KOPT-K1 (cell line): ENCODE measurements around the gene SDK1.

Experiments
- H3K27ac ChIP-seq: fragments of 200-600 bp; sonication (generic); 2 replicates; pipeline ENCODE4 v1.5.1; 2016; ENCODE audit warnings: antibody characterized with exemption, mild to moderate bottlenecking, low read depth, low read length; ENCODE audit not compliant: poor library complexity, severe bottlenecking
- H3K36me3 ChIP-seq: fragments of 200-600 bp; sonication (generic); 2 replicates; pipeline ENCODE4 v1.5.1; 2017; ENCODE audit warnings: antibody characterized with exemption, mild to moderate bottlenecking, low read length, moderate library complexity; ENCODE audit not compliant: insufficient read depth
- H3K9me3 ChIP-seq: fragments of 200-600 bp; sonication (generic); 2 replicates; pipeline ENCODE4 v1.5.1; 2017; ENCODE audit warnings: antibody characterized with exemption, low read length, mild to moderate bottlenecking; ENCODE audit not compliant: insufficient read depth, poor library complexity, severe bottlenecking

Gene SDK1

DNA sequence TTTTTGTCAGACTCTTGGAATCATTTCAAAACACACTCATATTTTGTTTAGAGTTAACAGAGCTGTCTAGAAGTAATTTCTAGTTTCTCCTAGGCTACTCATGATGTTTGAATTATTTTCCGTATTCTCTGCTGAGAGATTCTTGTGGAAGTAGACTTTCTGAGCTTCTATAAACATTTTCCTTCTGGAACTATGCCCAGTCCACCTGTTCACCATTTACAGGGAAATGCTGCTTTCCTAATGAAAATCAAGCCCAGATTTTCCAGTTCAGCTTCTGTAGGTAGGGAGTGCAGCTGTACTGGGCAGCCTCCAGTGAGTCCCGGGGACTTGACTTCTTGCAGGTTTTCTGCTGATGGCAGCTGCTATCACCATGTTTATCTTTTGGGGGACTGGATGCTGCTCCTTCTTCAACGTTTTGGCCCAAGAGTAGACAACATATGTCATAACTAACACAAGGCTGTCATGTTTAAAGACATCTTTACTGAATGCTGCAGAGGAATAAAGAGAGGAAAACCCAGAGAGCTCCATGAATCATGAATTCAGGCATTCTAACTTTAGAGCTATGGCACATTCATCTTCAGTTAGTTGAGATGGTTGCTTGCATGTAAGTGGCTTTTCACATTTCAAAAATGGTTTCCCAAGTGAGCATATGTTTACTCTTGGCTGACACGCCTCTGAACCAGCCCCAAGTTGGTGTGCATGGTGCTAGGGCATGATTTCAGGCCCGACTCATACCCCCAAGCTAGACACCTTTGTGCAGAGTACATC lies 85.6 kb downstream of the SDK1 start:
- Histone ChIP-seq H3K9me3 (no peaks in the 10 kb centered on the region), H3K36me3 (no peaks in the 10 kb centered on the region), H3K27ac (no peak overlapping the region)

DNA sequence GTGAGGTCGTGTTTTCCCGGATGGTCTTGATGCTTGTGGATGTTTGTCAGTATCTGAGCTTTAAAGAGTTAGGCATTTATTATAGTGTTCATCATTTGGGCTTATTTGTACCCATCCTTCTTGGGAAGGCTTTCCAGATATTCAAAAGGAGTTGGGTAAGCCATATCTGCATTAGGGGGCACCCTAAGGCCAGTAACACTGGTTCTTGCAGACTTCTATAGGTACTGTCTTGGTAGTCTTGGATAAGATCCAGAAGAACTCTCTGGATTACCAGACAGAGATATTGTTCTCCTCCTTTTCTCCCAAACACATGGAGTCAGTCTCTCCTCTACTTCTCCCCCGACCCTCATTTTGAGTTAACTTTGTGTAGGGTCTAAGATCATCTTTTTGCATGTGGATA lies 92.8 kb downstream of the SDK1 start:
- peaks cover 15% of the 10 kb centered on the region for H3K9me3 ChIP-seq
- H3K36me3 ChIP-seq: no peaks in the 10 kb centered on the region

DNA sequence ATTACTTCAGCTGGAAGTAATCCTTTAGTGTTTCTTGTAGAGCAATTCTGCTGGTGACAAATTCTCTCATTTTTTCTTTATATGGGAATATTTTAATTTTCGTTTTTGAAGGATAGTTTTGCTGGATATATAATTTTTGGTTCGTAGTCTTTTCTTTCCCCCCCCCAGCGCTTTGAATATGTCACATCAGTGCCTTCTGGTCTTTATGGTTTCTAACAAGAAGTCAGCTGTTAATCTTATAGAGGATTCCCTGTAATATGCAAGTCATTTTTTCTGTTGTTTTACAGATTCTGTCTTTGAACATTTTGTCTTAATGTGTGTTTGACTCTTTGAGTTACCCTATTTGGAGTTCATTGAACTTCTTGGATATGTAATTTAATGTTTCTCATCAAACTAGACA lies 96.3 kb downstream of the SDK1 start:
- Histone ChIP-seq H3K27ac (no peak overlapping the region), H3K9me3 (peaks cover 15% of the 10 kb centered on the region), H3K36me3 (no peaks in the 10 kb centered on the region)

More for the DNA sequence above, 92.8 kb downstream of the SDK1 start:
- H3K27ac ChIP-seq: no peak overlapping the region

DNA sequence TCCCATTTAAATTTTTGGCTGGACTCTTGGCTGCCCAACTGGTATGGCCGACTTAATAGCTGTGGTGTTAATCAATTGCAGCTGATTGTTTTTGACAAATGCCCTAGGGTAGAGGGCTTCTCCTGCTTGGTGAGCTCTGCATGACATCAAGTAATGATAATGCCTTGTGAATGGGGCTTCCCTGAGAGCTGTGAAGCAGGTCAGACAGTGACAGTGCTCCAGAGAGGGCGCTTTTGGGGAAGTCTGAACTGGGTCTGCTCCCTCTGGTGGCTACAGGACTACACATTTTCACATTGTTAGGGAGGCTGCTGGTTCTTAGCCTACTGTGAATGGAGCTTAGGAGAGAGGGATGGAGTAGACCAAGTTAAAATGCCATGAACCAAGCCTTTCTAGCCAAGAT lies 98.8 kb downstream of the SDK1 start:
- Histone ChIP-seq H3K9me3 (peaks cover 15% of the 10 kb centered on the region), H3K27ac (no peak overlapping the region), H3K36me3 (no peaks in the 10 kb centered on the region)

DNA sequence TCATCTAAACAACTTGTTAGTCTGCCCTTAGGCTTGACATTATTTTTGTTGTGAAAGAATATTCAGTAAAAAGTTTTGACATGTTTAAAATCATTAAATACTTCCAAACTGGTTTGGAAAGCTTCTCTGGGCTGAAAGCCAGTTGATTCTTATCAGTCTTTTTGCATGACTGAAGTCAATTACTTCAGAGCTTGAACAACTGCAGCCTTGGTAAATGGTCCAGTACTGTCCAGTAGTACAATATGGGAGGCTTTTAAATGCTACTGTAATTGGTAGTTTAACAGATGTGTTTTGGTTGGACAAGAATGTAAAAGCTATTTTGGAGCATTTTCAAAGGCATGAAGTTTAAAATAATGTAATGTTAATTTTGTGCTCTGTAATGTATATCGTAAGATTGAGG lies 103.4 kb downstream of the SDK1 start:
- Histone ChIP-seq H3K27ac (no peak overlapping the region), H3K9me3 (no peaks in the 10 kb centered on the region), H3K36me3 (no peaks in the 10 kb centered on the region)

DNA sequence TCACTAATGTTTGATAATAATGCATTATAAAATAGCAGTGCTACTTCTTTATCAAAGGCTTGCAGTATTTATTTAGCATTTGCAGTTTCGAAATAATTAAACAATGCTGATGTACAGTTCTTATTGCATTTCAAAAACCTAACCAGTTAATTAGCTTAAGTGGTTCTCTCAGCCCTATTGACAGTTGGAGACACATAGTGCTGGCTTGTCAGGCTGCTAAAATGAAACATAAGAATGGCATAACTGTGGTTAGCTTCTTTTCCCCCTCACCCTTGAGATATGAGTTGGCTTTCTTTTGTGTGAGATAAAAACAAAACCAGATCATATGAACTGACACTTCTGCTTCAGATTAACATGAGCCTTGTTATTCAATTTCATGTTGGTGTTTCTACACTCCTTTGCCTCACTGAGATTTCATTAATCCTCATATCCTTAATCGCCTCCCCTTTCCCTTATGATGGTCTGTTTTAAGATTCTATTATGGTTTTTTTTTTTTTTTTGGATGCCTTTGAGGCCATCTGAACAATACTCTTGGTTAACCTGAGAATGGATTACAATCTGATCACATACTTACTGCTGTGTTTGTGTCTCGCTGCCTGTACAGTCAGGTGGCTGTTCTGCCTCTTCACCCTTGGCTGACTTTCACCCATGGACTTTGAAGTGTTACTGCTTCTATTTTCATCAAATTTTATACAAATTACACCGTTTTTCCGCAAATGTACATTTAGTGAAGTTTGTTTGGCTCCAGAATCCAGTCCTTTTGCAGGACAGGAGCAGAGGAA lies 108.0 kb downstream of the SDK1 start:
- Histone ChIP-seq H3K27ac (no peak overlapping the region), H3K36me3 (no peaks in the 10 kb centered on the region), H3K9me3 (no peaks in the 10 kb centered on the region)

DNA sequence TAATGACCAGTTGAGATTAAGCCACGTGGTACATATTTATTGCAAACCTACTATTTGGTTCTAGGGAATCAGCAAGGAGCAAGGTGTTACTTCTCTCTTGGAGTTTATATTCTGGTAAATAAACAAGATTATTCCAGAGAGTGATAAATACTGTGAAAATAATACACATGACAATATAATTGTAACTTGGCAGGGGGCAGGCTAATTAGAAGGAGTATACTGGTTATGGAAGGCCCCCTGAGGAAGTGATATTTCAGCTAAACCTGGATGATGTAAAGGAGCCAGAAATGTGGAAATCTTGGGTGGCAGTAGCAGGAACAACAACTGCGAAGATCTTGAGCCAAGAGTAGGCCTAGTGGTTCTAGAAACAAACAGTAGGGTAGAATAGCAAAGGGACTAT lies 111.8 kb downstream of the SDK1 start:
- H3K27ac ChIP-seq: no peak overlapping the region
- H3K36me3 ChIP-seq: no peaks in the 10 kb centered on the region
- H3K9me3 ChIP-seq: no peaks in the 10 kb centered on the region

DNA sequence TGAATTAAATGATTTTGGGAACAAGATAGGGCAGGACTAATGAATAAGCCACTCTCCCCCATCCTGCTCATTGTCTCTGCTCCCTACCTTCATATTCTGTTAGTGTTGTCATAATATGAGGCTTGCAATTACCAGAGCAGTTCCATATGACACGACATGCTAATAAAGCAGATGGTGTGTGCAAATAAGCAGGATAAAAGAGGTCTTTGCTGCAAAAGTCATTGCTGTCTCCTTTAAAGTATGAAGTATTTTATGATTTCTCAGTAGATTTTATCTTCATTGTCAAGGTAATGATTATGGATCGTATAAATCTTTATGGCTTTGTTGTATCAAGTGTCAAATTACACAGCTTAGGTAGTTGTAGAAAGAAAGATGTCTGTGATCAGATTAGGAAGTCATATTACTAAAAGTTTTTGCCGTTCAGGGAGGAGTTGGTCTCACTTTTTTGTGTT lies 114.8 kb downstream of the SDK1 start:
- Histone ChIP-seq H3K27ac (no peak overlapping the region), H3K9me3 (peaks cover 4% of the 10 kb centered on the region), H3K36me3 (no peaks in the 10 kb centered on the region)

DNA sequence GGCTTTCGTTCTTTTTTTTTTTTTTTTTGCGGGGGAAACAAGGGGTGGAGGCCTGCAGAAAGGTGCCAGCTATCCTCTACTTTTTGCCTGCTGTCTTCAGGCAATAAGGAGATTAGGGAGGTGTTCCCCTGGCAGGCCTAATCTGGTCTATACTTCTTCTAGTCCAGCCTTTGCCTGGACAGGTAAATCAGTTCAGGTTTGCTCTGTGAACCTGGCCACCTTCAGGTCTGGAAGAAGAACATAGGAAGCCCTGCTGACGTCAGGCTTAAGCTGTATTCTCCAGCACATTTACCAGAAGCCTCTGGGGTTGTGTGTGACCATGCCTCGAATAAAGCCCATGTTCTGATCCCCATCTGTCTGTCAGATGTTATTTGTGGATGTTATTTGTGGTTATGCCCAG lies 115.4 kb downstream of the SDK1 start:
- Histone ChIP-seq H3K9me3 (peaks cover 8% of the 10 kb centered on the region), H3K27ac (no peak overlapping the region), H3K36me3 (no peaks in the 10 kb centered on the region)

DNA sequence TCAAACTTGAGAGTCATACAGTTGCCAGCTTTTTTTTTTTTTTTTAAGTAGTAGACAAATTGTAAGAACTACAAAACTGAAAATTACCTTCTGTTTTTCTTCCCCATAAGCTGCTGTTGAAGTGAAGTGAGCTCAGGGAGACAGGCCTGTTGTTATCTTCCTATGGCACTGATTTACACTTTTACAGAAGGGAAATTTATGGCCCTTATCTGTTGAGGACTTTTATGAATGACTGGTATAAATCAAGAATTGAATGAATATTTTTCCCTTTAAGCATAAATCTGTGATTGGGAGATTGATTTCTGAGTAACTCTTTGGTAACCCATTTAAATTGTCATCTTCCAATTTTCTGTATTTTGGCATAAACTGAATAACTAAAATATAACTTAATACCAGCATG lies 124.0 kb downstream of the SDK1 start:
- H3K27ac ChIP-seq: no peak overlapping the region
- H3K36me3 ChIP-seq: no peaks in the 10 kb centered on the region
- H3K9me3 ChIP-seq: peaks cover 15% of the 10 kb centered on the region

DNA sequence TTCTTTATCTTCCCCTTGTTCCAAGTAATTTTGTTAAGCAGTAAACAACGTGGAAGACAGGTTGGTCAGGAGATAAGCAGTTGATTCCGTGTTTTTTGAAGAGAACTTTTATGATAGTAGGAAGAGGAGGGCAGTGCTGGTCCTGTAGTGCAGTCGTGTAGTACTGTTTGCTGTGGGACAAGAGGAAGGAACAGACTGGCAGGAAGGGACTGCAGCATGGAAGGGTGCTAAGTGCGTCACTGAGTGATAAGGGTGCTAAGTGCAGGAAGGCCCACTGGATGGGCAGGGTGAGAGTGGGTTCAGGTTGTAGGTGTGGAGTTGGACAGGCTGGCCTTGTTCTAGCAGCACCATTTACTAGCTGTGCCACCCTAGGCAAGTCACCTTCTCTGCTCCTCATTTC lies 125.0 kb downstream of the SDK1 start:
- Histone ChIP-seq H3K27ac (no peak overlapping the region), H3K9me3 (peaks cover 15% of the 10 kb centered on the region), H3K36me3 (no peaks in the 10 kb centered on the region)

DNA sequence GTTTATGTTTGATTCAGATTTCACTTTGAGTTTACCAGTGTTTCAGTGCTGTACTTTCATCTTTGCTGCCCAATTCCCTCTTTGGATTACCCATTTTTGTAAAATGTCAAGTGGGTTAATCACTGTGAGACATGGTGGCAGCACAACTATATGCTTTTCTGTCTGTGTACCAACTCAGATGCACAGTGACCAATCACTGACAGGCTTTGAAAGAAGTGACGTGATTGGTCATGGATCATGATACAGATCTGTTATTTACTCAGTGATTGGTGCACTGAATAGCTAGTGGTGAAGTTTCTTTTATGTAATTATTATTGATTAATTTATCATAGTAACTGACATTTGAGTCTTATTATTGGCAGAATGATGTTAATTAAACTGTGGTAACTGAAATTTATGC lies 126.9 kb downstream of the SDK1 start:
- Histone ChIP-seq H3K9me3 (no peaks in the 10 kb centered on the region), H3K36me3 (no peaks in the 10 kb centered on the region), H3K27ac (no peak overlapping the region)

DNA sequence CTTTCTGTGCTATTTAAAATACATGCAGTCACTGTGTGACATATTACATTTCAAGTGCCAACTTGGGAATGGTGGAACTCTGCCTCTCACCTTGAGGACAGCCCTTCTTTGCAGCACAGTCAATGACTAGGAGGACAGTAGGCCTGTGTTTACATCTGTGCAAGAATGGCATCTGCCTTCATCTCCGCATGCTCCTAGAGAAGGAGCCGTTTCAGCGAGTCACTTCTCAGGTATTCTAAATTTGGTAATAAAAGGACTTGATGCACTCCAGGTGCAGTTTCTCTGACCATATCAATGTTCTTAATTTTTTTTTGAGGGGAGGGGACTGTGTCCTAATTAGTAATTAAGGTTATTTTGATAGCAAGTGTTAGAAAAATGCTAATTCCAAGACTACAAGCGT lies 128.9 kb downstream of the SDK1 start:
- Histone ChIP-seq H3K27ac (no peak overlapping the region), H3K9me3 (no peaks in the 10 kb centered on the region), H3K36me3 (no peaks in the 10 kb centered on the region)

DNA sequence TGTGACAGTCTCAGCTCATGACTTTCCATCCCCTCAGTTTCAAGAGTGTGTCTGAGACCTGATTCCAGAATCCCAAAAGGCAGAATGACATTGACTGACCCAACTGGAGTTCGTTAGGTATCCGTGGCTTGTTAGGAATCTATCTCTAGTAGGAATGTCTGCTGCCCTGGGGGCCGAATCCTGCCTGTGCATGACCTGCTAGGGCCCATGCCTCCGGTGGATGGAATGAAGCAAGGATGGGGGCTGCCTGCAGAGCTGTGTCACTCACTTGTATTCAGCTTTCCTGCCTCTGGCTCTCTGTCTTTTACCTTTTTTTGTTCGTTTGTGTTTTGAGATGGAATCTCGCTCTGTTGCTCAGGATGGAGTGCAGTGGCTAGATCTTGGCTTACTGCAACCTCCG lies 129.5 kb downstream of the SDK1 start:
- Histone ChIP-seq H3K36me3 (no peaks in the 10 kb centered on the region), H3K27ac (no peak overlapping the region), H3K9me3 (no peaks in the 10 kb centered on the region)

DNA sequence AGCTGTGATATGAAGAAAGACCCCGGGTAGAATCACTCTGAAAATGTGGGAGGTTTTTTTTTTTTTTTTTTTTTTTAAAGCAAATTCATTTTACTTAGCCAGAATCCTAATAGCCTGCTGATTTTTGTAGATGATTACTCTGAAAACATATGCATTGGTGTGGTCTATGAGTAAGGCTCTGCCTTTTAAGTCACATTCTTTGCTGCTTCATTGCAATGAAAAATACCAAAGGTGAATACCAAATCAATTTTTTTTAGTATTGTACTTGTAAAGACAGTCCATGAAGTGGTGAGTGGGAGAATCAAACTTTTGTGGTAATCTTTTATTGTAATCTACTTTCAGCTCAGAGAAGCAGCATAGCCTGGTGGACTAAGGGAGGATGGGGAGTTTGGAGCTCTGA lies 130.3 kb downstream of the SDK1 start:
- Histone ChIP-seq H3K27ac (no peak overlapping the region), H3K9me3 (no peaks in the 10 kb centered on the region), H3K36me3 (no peaks in the 10 kb centered on the region)

DNA sequence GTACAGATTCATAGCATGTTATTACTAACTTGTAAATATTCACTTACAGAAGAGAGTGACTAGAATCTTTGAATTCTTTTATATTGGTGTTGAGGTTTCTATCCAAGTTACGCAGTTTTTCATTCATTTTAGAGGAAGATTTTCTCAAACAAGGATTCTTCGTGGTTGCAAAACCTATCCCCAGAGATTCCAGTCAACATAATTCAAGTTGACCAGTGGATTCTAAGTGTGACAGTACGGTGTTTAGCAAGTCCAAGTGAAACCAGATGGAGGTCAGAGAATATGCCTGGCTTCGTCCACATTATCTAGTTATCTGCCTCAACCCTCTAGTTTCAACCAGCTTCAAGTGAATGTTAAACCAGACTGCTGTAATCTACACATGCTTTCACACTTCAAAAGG lies 131.9 kb downstream of the SDK1 start:
- H3K36me3 ChIP-seq: no peaks in the 10 kb centered on the region
- no peak overlapping the region for H3K27ac ChIP-seq
- H3K9me3 ChIP-seq: no peaks in the 10 kb centered on the region
